Spleen (tissue), 11 donors: Measurements from ENCODE around the gene MTG2. TPM values are rescaled to one million over a fixed set of nuclear protein-coding genes. Genes with fewer than 3 reads are reported as not detected.
A peak's percentile ranks its signal among the peaks of the same experiment; 100 is the strongest.

Experiments
- DNase-seq: peaks from one replicate; pipeline ENCODE4 v3.0.0-alpha.2; 2020
- H3K27ac ChIP-seq, 8 donors: fragments of 200-600 bp; sonication (generic) in 7 of 8; 1 replicate in 4 of 8; 2 replicates in 4 of 8; pipeline versions ENCODE4 v1.5.0 to v1.8.0; 2016 to 2021; ENCODE audit warnings: inconsistent platforms in 4 of 8, mild to moderate bottlenecking in 4 of 8, moderate library complexity in 1 of 8
- H3K27me3 ChIP-seq, 7 donors: fragments of 200-600 bp; sonication (generic) in 6 of 7; replicated peaks in 1 of 7; 1 replicate in 4 of 7; 2 replicates in 3 of 7; pipeline versions ENCODE4 v1.5.0 to v1.8.0; 2016 to 2021; ENCODE audit warnings: inconsistent platforms in 3 of 7, mild to moderate bottlenecking in 1 of 7
- H3K36me3 ChIP-seq, 6 donors: fragments of 200-600 bp; sonication (generic) in 5 of 6; 1 replicate in 4 of 6; 2 replicates in 2 of 6; pipeline versions ENCODE4 v1.5.0 to v1.8.0; 2016 to 2021; ENCODE audit warnings: inconsistent platforms in 2 of 6
- H3K4me1 ChIP-seq, 6 donors: fragments of 200-600 bp; sonication (generic) in 5 of 6; 1 replicate in 3 of 6; 2 replicates in 3 of 6; pipeline versions ENCODE4 v1.5.0 to v1.8.0; 2016 to 2021; ENCODE audit warnings: inconsistent platforms in 3 of 6
- H3K4me3 ChIP-seq, 8 donors: fragments of 200-600 bp; sonication (generic) in 7 of 8; 1 replicate in 4 of 8; 2 replicates in 4 of 8; pipeline versions ENCODE4 v1.5.0 to v1.8.0; 2016 to 2021; ENCODE audit warnings: inconsistent platforms in 4 of 8, mild to moderate bottlenecking in 4 of 8, moderate library complexity in 2 of 8
- H3K9me3 ChIP-seq, 8 donors: fragments of 200-600 bp; sonication (generic) in 7 of 8; 1 replicate in 4 of 8; 2 replicates in 4 of 8; pipeline versions ENCODE4 v1.5.0 to v1.8.0; 2016 to 2021; ENCODE audit warnings: inconsistent platforms in 4 of 8
- CTCF ChIP-seq, 11 experiments: fragments of 200-600 bp in 7 of 11; fragments of 450-650 bp in 4 of 11; sonication (generic) in 4 of 11; IDR thresholded peaks in 8 of 11; conservative IDR thresholded peaks in 3 of 11; 1 replicate in 7 of 11; 2 replicates in 4 of 11; pipeline versions ENCODE4 v1.4.0 to v1.8.0; 2016 to 2021; ENCODE audit warnings: antibody characterized with exemption in 11 of 11, inconsistent platforms in 4 of 11, mild to moderate bottlenecking in 1 of 11
- POLR2A ChIP-seq, 3 donors: fragments of 450-650 bp; IDR thresholded peaks; one replicate each; pipeline ENCODE4 v1.5.1; 2017; ENCODE audit warnings: antibody characterized with exemption in 3 of 3, mild to moderate bottlenecking in 1 of 3
- POLR2AphosphoS5 ChIP-seq, 3 donors: sonication (generic); formaldehyde crosslinking; IDR thresholded peaks; one replicate each; pipeline ENCODE4 v1.5.1; 2017; ENCODE audit warnings: antibody characterized with exemption in 3 of 3
- WGBS, 5 donors: extraction: QIAGEN DNeasy Blood & Tissue Kit in 3 of 5; methylation state at CpG; one replicate each; pipeline versions ENCODE4 v1.1.5 to v1.1.7; 2013 to 2018; 5-methylcytosine and 5-hydroxymethylcytosine counted together
- intact Hi-C: fragments of 100-400 bp; cut with DNase I; formaldehyde crosslinking; loops from one replicate; pipeline ENCODE4 v1.15.0; 2023; ENCODE audit warnings: low total_unique reads
- polyA plus RNA-seq, 3 donors: library from polyadenylated mRNA; stranded (reverse); fragments of 200-250 nt; gene quantifications; one replicate each; pipeline ENCODE4 v1.2.1, GENCODE V29; 2013
- total RNA-seq, 7 donors: library from RNA; depleted of rRNA in 3 of 7; stranded (reverse); fragments of >200 nt in 3 of 7; fragmentation: NEBNext Ultra II Directional in 4 of 7; extraction: Animal tissue kit (Norgen Biotek cat#: 25700) in 4 of 7; gene quantifications; one replicate each; pipeline versions ENCODE4 v1.1.0 to v1.2.1, GENCODE V29; 2016 to 2021
- donor health status: healthy with polysubstance abuse.
- donor health status: DM: no; HTN: no; CAD: no; lungs with moderate emphysema.
- donor health status: DM: no; HTN: no; CAD: no.
- donor health status: Bipolar disorder and iron deficiency.
- donor health status: healthy.
- donor health status: DM: no; HTN: no; CAD: no.
- donor health status: DM: yes; HTN: yes; CAD: no.

The MTG2 gene
- total and polyA plus RNA-seq, 10 donors, result 22.6 to 41.3 (median 37.6) TPM

GRCh38 chr20:62167474-62167873 lies 15.4 kb upstream of the MTG2 start:
- Histone ChIP-seq H3K27me3 (no peaks in the 10 kb centered on the region), H3K4me1 (peaks cover 0 to 4% (median 0%) of the 10 kb centered on the region in 6 donors), H3K4me3 (no peak overlapping the region), H3K27ac (peak overlapping the region in 5 of 8 donors; percentile 14 to 63 (median 37)), H3K9me3 (no peaks in the 10 kb centered on the region), H3K36me3 (peaks cover 0 to 82% (median 57%) of the 10 kb centered on the region in 6 donors)
- intact Hi-C loops, result no loop called here
- DNase-seq, result peak; percentile 76
- 58 to 84% (median 82%) methylated on average over 5 to 6 of the region's 6 CpGs for WGBS, 5 donors
- TF ChIP-seq CTCF (IDR thresholded peaks at IDR 0.05 in 8 of 11, conservative IDR thresholded peaks at IDR 0.05 in 3 of 11) (no peak), POLR2AphosphoS5 (IDR thresholded peaks at IDR 0.05) (peak; percentile 36 to 71 (median 47))

- DNase-seq, result no peak
- H3K36me3 ChIP-seq, result peaks cover 0 to 82% (median 57%) of the 10 kb centered on the region in 6 donors
- intact Hi-C loops, result no loop called here
- peaks cover 0 to 4% (median 0%) of the 10 kb centered on the region in 6 donors for H3K4me1 ChIP-seq
- H3K9me3 ChIP-seq, result no peaks in the 10 kb centered on the region
- H3K4me3 ChIP-seq, result no peak overlapping the region
- no peak overlapping the region for H3K27ac ChIP-seq
- WGBS, 5 donors, result 75 to 100% (median 91%) methylated on average over 4 of the region's 4 CpGs
- TF ChIP-seq POLR2AphosphoS5 (IDR thresholded peaks at IDR 0.05) (no peak), POLR2A (IDR thresholded peaks at IDR 0.05) (no peak), CTCF (IDR thresholded peaks at IDR 0.05 in 8 of 11, conservative IDR thresholded peaks at IDR 0.05 in 3 of 11) (no peak)
- H3K27me3 ChIP-seq, result no peaks in the 10 kb centered on the region
Measured at GRCh38 chr20:62168061-62168460, 14.8 kb upstream of the MTG2 start.

- intact Hi-C loops, result no loop called here
- Histone ChIP-seq H3K27ac (no peak overlapping the region), H3K4me3 (no peak overlapping the region), H3K36me3 (peaks cover 0 to 82% (median 53%) of the 10 kb centered on the region in 6 donors), H3K27me3 (no peaks in the 10 kb centered on the region), H3K9me3 (no peaks in the 10 kb centered on the region), H3K4me1 (peaks cover 0 to 4% (median 0%) of the 10 kb centered on the region in 6 donors)
- DNase-seq, result peak; percentile 59
- 96 to 99% (median 97%) methylated on average over 22 to 23 of the region's 23 CpGs for WGBS, 5 donors
- TF ChIP-seq CTCF (IDR thresholded peaks at IDR 0.05 in 8 of 11, conservative IDR thresholded peaks at IDR 0.05 in 3 of 11) (no peak), POLR2A (IDR thresholded peaks at IDR 0.05) (no peak), POLR2AphosphoS5 (IDR thresholded peaks at IDR 0.05) (no peak)
Measured at GRCh38 chr20:62168890-62169435, 13.9 kb upstream of the MTG2 start.

GRCh38 chr20:62170536-62170935 lies 12.3 kb upstream of the MTG2 start:
- peaks cover 0 to 82% (median 50%) of the 10 kb centered on the region in 6 donors for H3K36me3 ChIP-seq
- intact Hi-C loops, result no loop called here
- H3K4me1 ChIP-seq, result peaks cover 0 to 4% (median 0%) of the 10 kb centered on the region in 6 donors
- TF ChIP-seq POLR2A (IDR thresholded peaks at IDR 0.05) (no peak), POLR2AphosphoS5 (IDR thresholded peaks at IDR 0.05) (no peak), CTCF (IDR thresholded peaks at IDR 0.05 in 8 of 11, conservative IDR thresholded peaks at IDR 0.05 in 3 of 11) (no peak)
- no peaks in the 10 kb centered on the region for H3K27me3 ChIP-seq
- H3K4me3 ChIP-seq, result no peak overlapping the region
- no peak overlapping the region for H3K27ac ChIP-seq
- peak; percentile 59 for DNase-seq
- no peaks in the 10 kb centered on the region for H3K9me3 ChIP-seq
- 94 to 99% (median 96%) methylated on average over 8 to 9 of the region's 9 CpGs for WGBS, 5 donors
